Activated CD8-positive, alpha-beta T cell treated with anti-CD3 and anti-CD28 coated beads for 36 hours (primary cell): ENCODE data around the gene SRSF2. TPM values are rescaled to one million over a fixed set of nuclear protein-coding genes. Genes with fewer than 3 reads are reported as not detected.
"Not testable (repeated sequence)": the region's sequence is repeated elsewhere in the genome, so short reads cannot be mapped to it uniquely, and the experiment has no call there.

Source experiments
- ATAC-seq: fragments of 200-7000 bp; cut with Tn5 transposase; one replicate; pipeline ENCODE4 v1.10.0; 2021; ENCODE audit warnings: mild to moderate bottlenecking, moderate library complexity
- CTCF ChIA-PET: fragments of 350-600 bp; sonication (Branson Sonifier 250); formaldehyde crosslinking; loops from one replicate; lab custom pipeline; 2021; ENCODE audit warnings: antibody characterized with exemption; lab: Charles Lee
- POLR2A ChIA-PET: fragments of 350-600 bp; sonication (Branson Sonifier 250); formaldehyde crosslinking; loops from one replicate; lab custom pipeline; 2021; ENCODE audit warnings: antibody characterized with exemption; lab: Charles Lee
- DNase-seq: peaks from one replicate; pipeline ENCODE4 v3.0.0-alpha.2; 2020
- H3K27ac Mint-ChIP-seq: one replicate; pipeline ENCODE4 v1.8.0; 2021; ENCODE audit warnings: mild to moderate bottlenecking, mixed read lengths
- H3K27me3 Mint-ChIP-seq: one replicate; pipeline ENCODE4 v1.8.0; 2021; ENCODE audit warnings: mixed read lengths
- H3K36me3 Mint-ChIP-seq: one replicate; pipeline ENCODE4 v1.8.0; 2021; ENCODE audit warnings: low read depth, mixed read lengths
- H3K4me1 Mint-ChIP-seq: one replicate; pipeline ENCODE4 v1.8.0; 2021; ENCODE audit warnings: low read depth, mixed read lengths
- H3K4me3 Mint-ChIP-seq: one replicate; pipeline ENCODE4 v1.8.0; 2021; ENCODE audit warnings: mild to moderate bottlenecking, moderate library complexity, mixed read lengths
- H3K9me3 Mint-ChIP-seq: one replicate; pipeline ENCODE4 v1.8.0; 2021; ENCODE audit warnings: mixed read lengths
- CTCF ChIP-seq: fragments of 200-600 bp; IDR thresholded peaks from one replicate; pipeline ENCODE4 v1.8.0; 2022; ENCODE audit warnings: antibody characterized with exemption, mild to moderate bottlenecking
- intact Hi-C: fragments of 100-400 bp; cut with micrococcal nuclease; formaldehyde crosslinking; loops from one replicate; pipeline ENCODE4 v1.10.0; 2022
- total RNA-seq, 2 experiments: library from RNA; stranded (reverse); gene quantifications; one replicate each; pipeline ENCODE4 v1.2.3, GENCODE V29; 2021

Gene SRSF2
- total RNA-seq, 2 experiments from 2014 or later: 344 to 364 TPM

GRCh38 chr17:76700617-76701470, 36.3 kb downstream of the SRSF2 start:
- peak; percentile 68 for ATAC-seq
- POLR2A ChIA-PET: no interaction called here
- H3K36me3 Mint-ChIP-seq: no peaks in the 10 kb centered on the region
- no peaks in the 10 kb centered on the region for H3K27me3 Mint-ChIP-seq
- CTCF ChIA-PET: interaction anchor here (0.7 to 1.5 kb wide), 2 partner anchors 13 to 19 kb away, joined by 3 to 4 read pairs; no protein-coding TSS in a partner anchor
- peak overlapping the region; percentile 36 for H3K27ac Mint-ChIP-seq
- TF ChIP-seq CTCF: no peak
- no peak overlapping the region for H3K4me3 Mint-ChIP-seq
- intact Hi-C loops: no loop called here
- H3K4me1 Mint-ChIP-seq: no peaks in the 10 kb centered on the region
- DNase-seq: no peak
- no peaks in the 10 kb centered on the region for H3K9me3 Mint-ChIP-seq

GRCh38 chr17:76700270-76700616, 36.9 kb downstream of the SRSF2 start:
- no peak for DNase-seq
- ChIA-PET CTCF (no interaction called here), POLR2A (interaction anchor here (0.8 kb wide), 1 partner anchor 143 kb away, joined by 3 read pairs; no protein-coding TSS in a partner anchor)
- intact Hi-C loops: no loop called here
- Mint-ChIP-seq H3K27me3 (no peaks in the 10 kb centered on the region), H3K4me3 (no peak overlapping the region), H3K27ac (peak overlapping the region; percentile 36), H3K9me3 (no peaks in the 10 kb centered on the region), H3K4me1 (no peaks in the 10 kb centered on the region), H3K36me3 (no peaks in the 10 kb centered on the region)
- TF ChIP-seq CTCF: no peak
- ATAC-seq: no peak

DNA sequence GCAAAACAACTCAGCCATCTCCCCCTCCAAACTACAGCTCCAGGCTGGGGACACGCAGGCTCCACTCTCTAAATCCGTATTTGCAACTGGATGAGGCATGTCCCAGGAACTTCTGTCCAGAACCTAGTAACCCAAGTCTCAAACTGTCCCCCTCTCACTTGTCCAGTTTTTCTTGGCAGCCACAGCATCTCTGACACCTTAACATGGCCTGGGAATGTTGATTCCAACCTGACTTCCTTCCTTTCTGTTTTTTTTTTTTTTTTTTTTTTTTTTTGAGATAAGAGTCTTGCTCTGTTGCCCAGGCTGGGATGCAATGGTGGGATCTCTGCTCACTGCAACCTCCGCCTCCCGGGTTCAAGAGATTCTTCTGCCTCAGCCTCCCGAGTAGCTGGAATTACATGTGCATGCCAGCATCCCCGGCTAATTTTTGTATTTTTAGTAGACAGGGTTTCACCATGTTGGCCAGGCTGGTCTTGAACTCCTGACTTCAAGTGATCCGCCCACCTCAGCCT, 38.6 kb downstream of the SRSF2 start:
- H3K4me3 Mint-ChIP-seq, DNase-seq, CTCF ChIA-PET, ATAC-seq, H3K27me3 Mint-ChIP-seq, H3K27ac Mint-ChIP-seq, H3K36me3 Mint-ChIP-seq, intact Hi-C loops, H3K4me1 Mint-ChIP-seq, H3K9me3 Mint-ChIP-seq: not testable (repeated sequence)
- POLR2A ChIA-PET: interaction anchor here (0.6 to 0.8 kb wide), 2 partner anchors 38 to 744 kb away, joined by 3 read pairs; partner anchors contain the start of gene SRSF2

- intact Hi-C loops: no loop called here
- ATAC-seq: no peak
- POLR2A ChIA-PET: interaction anchor here (0.6 to 0.8 kb wide), 2 partner anchors 39 to 743 kb away, joined by 3 read pairs; partner anchors contain the start of gene SRSF2
Measured at GRCh38 chr17:76697702-76698465, 39.2 kb downstream of the SRSF2 start.

More at GRCh38 chr17:76697702-76698465, 39.2 kb downstream of the SRSF2 start:
- Mint-ChIP-seq H3K36me3 (no peaks in the 10 kb centered on the region), H3K27me3 (no peaks in the 10 kb centered on the region), H3K9me3 (no peaks in the 10 kb centered on the region), H3K4me3 (no peak overlapping the region), H3K27ac (no peak overlapping the region), H3K4me1 (no peaks in the 10 kb centered on the region)
- no peak for DNase-seq
- CTCF ChIA-PET: interaction anchor here (3.0 kb wide), 1 partner anchor 16 kb away, joined by 14 read pairs; no protein-coding TSS in a partner anchor
- no peak for TF ChIP-seq CTCF
